Peyer's patch (tissue), 4 donors: Measurements from ENCODE around the gene RAPGEF5.

Experiments used
- CTCF ChIP-seq, 6 experiments: fragments of 450-650 bp in 4 of 6; fragments of 200-600 bp in 2 of 6; sonication (generic) in 1 of 6; IDR thresholded peaks; one replicate each; pipeline ENCODE4 v1.5.1; 2017 to 2019; ENCODE audit warnings: antibody characterized with exemption in 6 of 6, mild to moderate bottlenecking in 3 of 6, moderate library complexity in 1 of 6
- POLR2A ChIP-seq, 2 donors: fragments of 450-650 bp; IDR thresholded peaks; one replicate each; pipeline ENCODE4 v1.5.1; 2017; ENCODE audit warnings: antibody characterized with exemption in 2 of 2, mild to moderate bottlenecking in 2 of 2, moderate library complexity in 2 of 2

GRCh38 chr7:22231141-22231540 lies 125.8 kb downstream of the RAPGEF5 start:
- TF ChIP-seq CTCF (IDR thresholded peaks at IDR 0.05) (no peak), POLR2A (IDR thresholded peaks at IDR 0.05) (no peak)
